Spleen (tissue), 11 donors: ENCODE measurements around the gene TIGD4. TPM values are rescaled to one million over a fixed set of nuclear protein-coding genes. Genes with fewer than 3 reads are reported as not detected.

Source experiments
- DNase-seq: peaks from one replicate; pipeline ENCODE4 v3.0.0-alpha.2; 2020
- H3K27ac ChIP-seq, 8 donors: fragments of 200-600 bp; sonication (generic) in 7 of 8; 1 replicate in 4 of 8; 2 replicates in 4 of 8; pipeline versions ENCODE4 v1.5.0 to v1.8.0; 2016 to 2021; ENCODE audit warnings: inconsistent platforms in 4 of 8, mild to moderate bottlenecking in 4 of 8, moderate library complexity in 1 of 8
- H3K27me3 ChIP-seq, 7 donors: fragments of 200-600 bp; sonication (generic) in 6 of 7; replicated peaks in 1 of 7; 1 replicate in 4 of 7; 2 replicates in 3 of 7; pipeline versions ENCODE4 v1.5.0 to v1.8.0; 2016 to 2021; ENCODE audit warnings: inconsistent platforms in 3 of 7, mild to moderate bottlenecking in 1 of 7
- H3K36me3 ChIP-seq, 6 donors: fragments of 200-600 bp; sonication (generic) in 5 of 6; 1 replicate in 4 of 6; 2 replicates in 2 of 6; pipeline versions ENCODE4 v1.5.0 to v1.8.0; 2016 to 2021; ENCODE audit warnings: inconsistent platforms in 2 of 6
- H3K4me1 ChIP-seq, 6 donors: fragments of 200-600 bp; sonication (generic) in 5 of 6; 1 replicate in 3 of 6; 2 replicates in 3 of 6; pipeline versions ENCODE4 v1.5.0 to v1.8.0; 2016 to 2021; ENCODE audit warnings: inconsistent platforms in 3 of 6
- H3K4me3 ChIP-seq, 8 donors: fragments of 200-600 bp; sonication (generic) in 7 of 8; 1 replicate in 4 of 8; 2 replicates in 4 of 8; pipeline versions ENCODE4 v1.5.0 to v1.8.0; 2016 to 2021; ENCODE audit warnings: inconsistent platforms in 4 of 8, mild to moderate bottlenecking in 4 of 8, moderate library complexity in 2 of 8
- H3K9me3 ChIP-seq, 8 donors: fragments of 200-600 bp; sonication (generic) in 7 of 8; 1 replicate in 4 of 8; 2 replicates in 4 of 8; pipeline versions ENCODE4 v1.5.0 to v1.8.0; 2016 to 2021; ENCODE audit warnings: inconsistent platforms in 4 of 8
- POLR2A ChIP-seq, 3 donors: fragments of 450-650 bp; IDR thresholded peaks; one replicate each; pipeline ENCODE4 v1.5.1; 2017; ENCODE audit warnings: antibody characterized with exemption in 3 of 3, mild to moderate bottlenecking in 1 of 3
- POLR2AphosphoS5 ChIP-seq, 3 donors: sonication (generic); formaldehyde crosslinking; IDR thresholded peaks; one replicate each; pipeline ENCODE4 v1.5.1; 2017; ENCODE audit warnings: antibody characterized with exemption in 3 of 3
- WGBS, 5 donors: extraction: QIAGEN DNeasy Blood & Tissue Kit in 3 of 5; methylation state at CpG; one replicate each; pipeline versions ENCODE4 v1.1.5 to v1.1.7; 2013 to 2018; 5-methylcytosine and 5-hydroxymethylcytosine counted together
- intact Hi-C: fragments of 100-400 bp; cut with DNase I; formaldehyde crosslinking; loops from one replicate; pipeline ENCODE4 v1.15.0; 2023; ENCODE audit warnings: low total_unique reads
- polyA plus RNA-seq, 3 donors: library from polyadenylated mRNA; stranded (reverse); fragments of 200-250 nt; gene quantifications; one replicate each; pipeline ENCODE4 v1.2.1, GENCODE V29; 2013
- total RNA-seq, 7 donors: library from RNA; depleted of rRNA in 3 of 7; stranded (reverse); fragments of >200 nt in 3 of 7; fragmentation: NEBNext Ultra II Directional in 4 of 7; extraction: Animal tissue kit (Norgen Biotek cat#: 25700) in 4 of 7; gene quantifications; one replicate each; pipeline versions ENCODE4 v1.1.0 to v1.2.1, GENCODE V29; 2016 to 2021
- TF ChIP-seq, protein P1 (sequence below), 11 experiments: fragments of 200-600 bp in 7 of 11; fragments of 450-650 bp in 4 of 11; sonication (generic) in 4 of 11; IDR thresholded peaks in 8 of 11; conservative IDR thresholded peaks in 3 of 11; 1 replicate in 7 of 11; 2 replicates in 4 of 11; pipeline versions ENCODE4 v1.4.0 to v1.8.0; 2016 to 2021; ENCODE audit warnings: antibody characterized with exemption in 11 of 11, inconsistent platforms in 4 of 11, mild to moderate bottlenecking in 1 of 11
- donor health status: healthy with polysubstance abuse.
- donor health status: DM: no; HTN: no; CAD: no; lungs with moderate emphysema.
- donor health status: DM: no; HTN: no; CAD: no.
- donor health status: Bipolar disorder and iron deficiency.
- donor health status: healthy.
- donor health status: DM: no; HTN: no; CAD: no.
- donor health status: DM: yes; HTN: yes; CAD: no.

Gene TIGD4
- total and polyA plus RNA-seq, 10 donors: 0.09 to 0.68 (median 0.31) TPM; not detected in 2

DNA sequence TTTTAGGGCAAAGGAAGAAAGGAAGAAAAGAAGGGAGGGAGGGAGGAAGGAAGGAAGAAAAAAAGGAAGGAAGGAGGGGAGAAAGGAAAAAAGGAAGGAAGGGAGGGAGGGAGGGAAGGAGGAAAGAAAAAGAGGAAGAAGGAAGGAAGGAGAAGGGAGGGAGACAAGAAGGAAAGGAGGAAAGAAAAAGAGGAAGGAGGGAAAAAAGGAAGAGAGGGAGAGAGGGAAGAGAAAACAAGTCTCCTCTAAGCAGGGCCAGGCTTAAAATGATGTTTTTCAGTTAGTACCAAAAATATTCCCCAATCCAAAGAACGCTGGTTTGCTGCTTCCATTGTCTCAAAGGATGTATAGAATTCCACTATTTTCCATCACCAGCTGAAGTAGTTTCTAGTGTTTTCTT, 2.0 kb downstream of the TIGD4 start:
- no peak overlapping the region for H3K27ac ChIP-seq
- intact Hi-C loops: no loop called here
- 88 to 97% (median 95%) methylated on average over 1 of the region's 1 CpG for WGBS, 5 donors
- no peak for DNase-seq
- no peak overlapping the region for H3K4me3 ChIP-seq
- no peaks in the 10 kb centered on the region for H3K9me3 ChIP-seq
- H3K4me1 ChIP-seq: peaks cover 7 to 42% (median 32%) of the 10 kb centered on the region in 6 donors
- no peaks in the 10 kb centered on the region for H3K27me3 ChIP-seq
- TF ChIP-seq POLR2AphosphoS5 (IDR thresholded peaks at IDR 0.05) (no peak), POLR2A (IDR thresholded peaks at IDR 0.05) (no peak)
- TF ChIP-seq, protein P1, sequence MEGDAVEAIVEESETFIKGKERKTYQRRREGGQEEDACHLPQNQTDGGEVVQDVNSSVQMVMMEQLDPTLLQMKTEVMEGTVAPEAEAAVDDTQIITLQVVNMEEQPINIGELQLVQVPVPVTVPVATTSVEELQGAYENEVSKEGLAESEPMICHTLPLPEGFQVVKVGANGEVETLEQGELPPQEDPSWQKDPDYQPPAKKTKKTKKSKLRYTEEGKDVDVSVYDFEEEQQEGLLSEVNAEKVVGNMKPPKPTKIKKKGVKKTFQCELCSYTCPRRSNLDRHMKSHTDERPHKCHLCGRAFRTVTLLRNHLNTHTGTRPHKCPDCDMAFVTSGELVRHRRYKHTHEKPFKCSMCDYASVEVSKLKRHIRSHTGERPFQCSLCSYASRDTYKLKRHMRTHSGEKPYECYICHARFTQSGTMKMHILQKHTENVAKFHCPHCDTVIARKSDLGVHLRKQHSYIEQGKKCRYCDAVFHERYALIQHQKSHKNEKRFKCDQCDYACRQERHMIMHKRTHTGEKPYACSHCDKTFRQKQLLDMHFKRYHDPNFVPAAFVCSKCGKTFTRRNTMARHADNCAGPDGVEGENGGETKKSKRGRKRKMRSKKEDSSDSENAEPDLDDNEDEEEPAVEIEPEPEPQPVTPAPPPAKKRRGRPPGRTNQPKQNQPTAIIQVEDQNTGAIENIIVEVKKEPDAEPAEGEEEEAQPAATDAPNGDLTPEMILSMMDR (IDR thresholded peaks at IDR 0.05 in 8 of 11, conservative IDR thresholded peaks at IDR 0.05 in 3 of 11): no peak
- H3K36me3 ChIP-seq: no peaks in the 10 kb centered on the region

DNA sequence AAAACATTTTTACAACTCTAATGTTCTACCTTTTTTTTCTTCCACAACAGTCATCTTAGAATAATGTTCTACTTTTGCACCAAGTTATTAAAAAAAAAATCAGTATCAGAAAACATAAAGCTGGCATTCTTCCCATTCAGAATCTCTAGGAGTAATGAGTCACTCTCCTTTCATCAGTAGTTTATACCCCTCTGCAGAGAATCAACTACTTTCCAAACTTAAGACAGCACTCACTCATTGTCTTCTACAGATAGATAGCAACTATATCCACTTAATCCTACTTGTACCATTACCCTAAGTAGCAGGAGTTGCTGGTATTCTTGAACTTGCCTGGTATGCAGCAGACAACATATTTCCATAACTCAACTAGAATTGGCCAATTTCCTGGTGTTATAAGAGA, 3.2 kb downstream of the TIGD4 start:
- DNase-seq: no peak
- intact Hi-C loops: no loop called here
- Histone ChIP-seq H3K36me3 (no peaks in the 10 kb centered on the region), H3K27ac (no peak overlapping the region), H3K27me3 (no peaks in the 10 kb centered on the region), H3K4me1 (peaks cover 3 to 34% (median 21%) of the 10 kb centered on the region in 6 donors), H3K4me3 (no peak overlapping the region), H3K9me3 (no peaks in the 10 kb centered on the region)
- TF ChIP-seq POLR2A (IDR thresholded peaks at IDR 0.05) (no peak), POLR2AphosphoS5 (IDR thresholded peaks at IDR 0.05) (no peak)
- TF ChIP-seq, protein P1 (IDR thresholded peaks at IDR 0.05 in 8 of 11, conservative IDR thresholded peaks at IDR 0.05 in 3 of 11): no peak

DNA sequence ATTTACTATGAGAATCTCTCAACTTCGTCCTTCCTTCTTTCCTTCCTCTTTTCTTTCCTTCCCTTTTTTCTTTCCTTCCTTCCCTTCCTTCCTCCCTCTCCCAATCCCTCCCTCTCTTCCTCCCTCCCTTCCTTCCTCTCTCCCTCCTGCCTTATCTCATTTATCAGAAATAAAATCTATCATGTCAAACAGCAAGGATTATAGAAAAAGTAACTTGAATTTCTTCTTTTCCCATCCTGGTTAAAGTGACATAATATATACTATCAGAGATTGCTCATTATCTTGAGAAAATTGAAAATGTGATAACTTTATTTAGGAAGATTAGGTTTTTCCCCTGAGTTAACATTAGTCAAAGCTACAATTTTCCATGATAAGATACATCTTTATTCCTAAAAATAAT, 5.6 kb downstream of the TIGD4 start:
- TF ChIP-seq, protein P1 (IDR thresholded peaks at IDR 0.05 in 8 of 11, conservative IDR thresholded peaks at IDR 0.05 in 3 of 11): no peak
- no peak for TF ChIP-seq POLR2A (IDR thresholded peaks at IDR 0.05)
- no peak for TF ChIP-seq POLR2AphosphoS5 (IDR thresholded peaks at IDR 0.05)
- Histone ChIP-seq H3K36me3 (no peaks in the 10 kb centered on the region), H3K4me3 (no peak overlapping the region), H3K9me3 (no peaks in the 10 kb centered on the region), H3K4me1 (peaks cover 0 to 17% (median 8%) of the 10 kb centered on the region in 6 donors), H3K27me3 (no peaks in the 10 kb centered on the region), H3K27ac (no peak overlapping the region)
- intact Hi-C loops: no loop called here
- 13 to 32% (median 31%) methylated on average over 1 of the region's 1 CpG for WGBS, 5 donors
- DNase-seq: no peak

DNA sequence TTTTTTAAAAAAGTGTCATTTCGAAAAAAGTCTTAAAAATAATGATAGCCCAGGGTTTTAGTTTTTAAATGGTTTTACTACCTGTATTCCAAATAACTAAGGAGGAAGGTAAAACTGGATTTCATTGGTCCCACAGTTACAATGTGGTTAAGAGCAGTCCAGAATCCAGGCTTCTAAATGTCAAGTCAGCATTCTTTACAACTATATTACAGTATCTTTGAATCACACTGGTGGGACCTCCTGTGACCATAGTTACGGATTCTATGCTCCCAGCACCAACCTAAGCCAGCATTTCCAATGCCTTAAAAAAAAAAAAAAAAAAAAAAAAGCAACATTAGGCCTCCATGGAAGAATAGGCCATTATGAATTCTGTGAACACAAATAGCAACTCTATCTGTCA, 6.2 kb downstream of the TIGD4 start:
- Histone ChIP-seq H3K27me3 (no peaks in the 10 kb centered on the region), H3K4me3 (no peak overlapping the region), H3K27ac (no peak overlapping the region), H3K36me3 (no peaks in the 10 kb centered on the region), H3K9me3 (no peaks in the 10 kb centered on the region), H3K4me1 (peaks cover 0 to 11% (median 3%) of the 10 kb centered on the region in 6 donors)
- TF ChIP-seq POLR2A (IDR thresholded peaks at IDR 0.05): no peak
- TF ChIP-seq, protein P1 (IDR thresholded peaks at IDR 0.05 in 8 of 11, conservative IDR thresholded peaks at IDR 0.05 in 3 of 11): no peak
- TF ChIP-seq POLR2AphosphoS5 (IDR thresholded peaks at IDR 0.05): no peak
- DNase-seq: no peak
- intact Hi-C loops: no loop called here
- WGBS, 5 donors: 93 to 95% (median 94%) methylated on average over 2 of the region's 2 CpGs
